M059J (cell line): ENCODE measurements around the gene TRIM41. TPM values are rescaled to one million over a fixed set of nuclear protein-coding genes. Genes with fewer than 3 reads are reported as not detected.
A peak's percentile ranks its signal among the peaks of the same experiment; 100 is the strongest.
"Not testable (repeated sequence)": the region's sequence is repeated elsewhere in the genome, so short reads cannot be mapped to it uniquely, and the experiment has no call there.

Experiments
- DNase-seq: peaks from one replicate; pipeline ENCODE4 v3.0.0-alpha.2; 2012; ENCODE audit warnings: low read depth
- total RNA-seq: library from RNA; depleted of rRNA; stranded (reverse); fragments of >200 nt; shearing (Covaris generic); gene quantifications from 2 replicates; pipeline ENCODE4 v1.2.3, GENCODE V29; 2014

Gene TRIM41
- total RNA-seq, 1 experiment from 2014 or later, result 9.0 TPM

DNA sequence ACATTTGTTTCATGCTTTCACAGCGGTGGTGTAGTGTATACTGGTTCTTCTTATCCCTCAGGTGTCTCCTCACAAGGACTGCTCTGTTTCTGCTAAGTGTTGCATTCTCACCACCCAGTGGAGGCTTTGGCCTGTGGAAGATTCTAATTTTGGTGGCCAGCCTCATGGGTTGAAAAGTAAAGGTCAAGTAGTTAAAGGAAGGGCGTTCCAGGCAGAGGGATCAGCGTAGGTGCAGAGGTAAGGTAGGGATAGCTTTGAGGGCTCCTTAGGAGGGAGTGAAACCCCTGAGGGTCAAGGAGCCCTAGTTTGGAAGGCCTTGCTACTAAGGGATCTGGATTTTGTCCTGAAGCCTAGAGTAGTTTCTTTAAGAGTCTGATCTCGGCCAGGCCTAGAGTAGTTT is 25.2 kb downstream of the TRIM41 start:
- no peak for DNase-seq

DNA sequence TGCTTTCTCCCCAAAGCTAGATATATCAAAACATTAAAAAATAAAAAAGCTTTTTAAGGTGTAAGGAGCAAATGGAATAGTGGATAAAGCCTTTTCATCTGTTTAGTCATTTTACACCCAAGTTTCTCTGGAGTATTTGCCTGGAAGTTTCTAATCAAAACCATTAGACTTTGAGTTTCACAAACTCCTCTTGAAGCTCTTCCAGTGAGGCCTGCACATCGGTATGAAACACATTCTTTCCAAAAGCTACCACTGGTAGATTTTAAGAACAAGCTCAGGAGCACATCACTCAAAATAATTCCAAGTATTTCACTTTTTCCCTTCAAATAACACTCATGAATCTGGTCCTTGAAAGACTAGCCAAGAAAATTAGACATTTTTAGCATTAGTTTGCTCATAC is 32.2 kb downstream of the TRIM41 start:
- DNase-seq, result no peak

DNA sequence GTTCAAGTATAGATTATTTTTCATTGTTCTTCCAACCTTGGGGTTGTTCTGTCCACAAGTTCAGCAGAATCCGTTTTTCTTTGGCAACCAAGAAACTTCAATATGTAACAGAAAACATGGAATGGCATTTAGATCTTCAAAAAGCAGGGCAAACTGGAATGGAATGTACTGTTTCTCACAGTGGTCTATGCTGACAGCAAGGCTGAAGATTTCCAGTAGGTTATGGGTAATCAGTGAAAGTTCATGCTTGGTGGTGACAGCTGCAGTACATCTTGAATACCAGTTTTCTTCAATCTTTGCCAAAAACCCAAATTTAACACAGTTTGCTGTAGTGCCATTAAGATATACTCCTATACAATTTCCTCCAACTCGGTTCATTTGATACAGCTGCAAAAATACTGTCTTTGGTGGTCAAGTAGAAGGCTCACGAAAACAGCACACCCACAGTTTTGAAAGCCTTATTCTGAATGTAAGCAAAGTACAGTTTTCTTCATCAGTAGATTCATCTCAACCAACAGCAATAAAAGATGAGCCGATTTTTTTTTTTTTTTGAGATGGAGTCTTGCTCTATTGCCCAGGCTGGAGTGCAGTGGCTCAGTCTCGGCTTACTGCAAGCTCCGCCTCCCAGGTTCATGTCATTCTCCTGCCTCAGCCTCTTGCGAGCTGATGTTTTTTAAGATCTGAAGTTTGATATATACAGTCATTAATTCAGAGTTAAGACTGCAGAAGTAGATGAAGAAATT is 32.9 kb downstream of the TRIM41 start:
- no peak for DNase-seq

DNA sequence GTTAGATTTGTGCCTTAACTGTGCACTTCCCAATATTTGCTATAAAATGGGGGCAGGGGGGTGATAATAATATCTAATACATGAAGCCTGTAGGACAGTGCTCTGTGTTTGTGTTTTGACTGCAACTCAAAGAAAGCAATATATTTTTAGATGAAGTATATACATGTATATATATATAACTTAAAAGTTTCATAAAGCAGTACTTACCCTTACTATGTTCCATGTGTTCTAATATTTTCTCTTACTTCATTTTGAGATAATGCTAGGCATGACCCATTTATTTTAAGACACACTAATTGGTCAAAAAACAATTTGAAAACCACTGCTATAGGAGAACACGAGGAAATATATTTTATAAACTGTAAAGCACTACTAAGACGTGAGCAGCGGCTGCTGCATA is 35.5 kb downstream of the TRIM41 start:
- no peak for DNase-seq

DNA sequence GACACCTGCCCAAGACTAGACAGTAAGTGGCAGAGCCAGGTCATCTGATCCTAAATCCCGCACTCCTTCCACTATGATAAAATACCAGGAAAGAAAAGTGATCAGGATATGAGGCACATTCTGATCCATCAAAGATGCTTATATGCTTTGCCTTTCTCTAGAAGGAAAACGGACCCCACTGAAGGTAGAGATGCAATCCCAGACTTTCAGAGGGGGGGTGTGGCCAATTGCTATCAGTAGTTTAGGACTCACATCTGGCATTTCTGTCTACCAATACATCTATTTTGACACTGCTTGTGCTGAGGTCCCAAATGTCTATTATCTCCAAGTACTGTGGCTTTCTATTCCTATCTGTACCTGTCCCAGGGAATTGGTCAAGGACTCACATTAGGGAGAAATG is 36.2 kb downstream of the TRIM41 start:
- no peak for DNase-seq

DNA sequence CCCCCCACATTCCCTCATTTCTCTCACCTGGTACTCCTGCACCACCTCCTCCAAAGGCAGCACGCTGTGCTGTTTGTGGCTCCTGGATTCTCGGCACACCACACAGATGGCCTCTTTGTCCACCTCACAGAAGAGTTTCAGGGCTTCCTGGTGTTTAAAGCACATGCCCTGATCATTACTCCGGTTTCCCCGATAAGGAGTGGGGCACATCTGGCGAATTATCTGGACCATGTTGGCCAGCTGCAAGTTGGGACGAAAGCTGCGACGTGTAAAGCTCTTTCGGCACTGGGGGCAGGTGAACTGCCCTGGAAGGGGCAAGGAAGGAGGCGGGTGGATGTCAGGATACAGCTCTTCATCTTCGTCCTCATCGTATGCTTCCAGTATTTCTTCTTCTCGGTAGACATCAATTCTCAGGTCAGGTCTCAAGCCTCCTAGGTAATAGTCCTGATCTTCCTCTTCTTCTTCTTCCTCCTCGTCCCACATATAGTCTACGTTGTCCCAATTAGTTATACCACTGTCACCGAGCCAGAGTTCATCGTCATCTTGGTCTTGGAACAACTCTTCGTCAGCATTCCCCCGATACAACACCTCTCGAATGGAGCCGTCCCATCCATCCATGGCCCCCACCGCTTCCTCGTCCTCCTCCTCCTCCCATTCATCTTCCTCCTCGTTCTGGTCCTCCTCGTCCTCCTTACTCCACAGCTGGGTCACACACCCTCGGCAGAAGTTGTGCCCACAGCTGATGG is 37.1 kb downstream of the TRIM41 start:
- peak; percentile 33 for DNase-seq

DNA sequence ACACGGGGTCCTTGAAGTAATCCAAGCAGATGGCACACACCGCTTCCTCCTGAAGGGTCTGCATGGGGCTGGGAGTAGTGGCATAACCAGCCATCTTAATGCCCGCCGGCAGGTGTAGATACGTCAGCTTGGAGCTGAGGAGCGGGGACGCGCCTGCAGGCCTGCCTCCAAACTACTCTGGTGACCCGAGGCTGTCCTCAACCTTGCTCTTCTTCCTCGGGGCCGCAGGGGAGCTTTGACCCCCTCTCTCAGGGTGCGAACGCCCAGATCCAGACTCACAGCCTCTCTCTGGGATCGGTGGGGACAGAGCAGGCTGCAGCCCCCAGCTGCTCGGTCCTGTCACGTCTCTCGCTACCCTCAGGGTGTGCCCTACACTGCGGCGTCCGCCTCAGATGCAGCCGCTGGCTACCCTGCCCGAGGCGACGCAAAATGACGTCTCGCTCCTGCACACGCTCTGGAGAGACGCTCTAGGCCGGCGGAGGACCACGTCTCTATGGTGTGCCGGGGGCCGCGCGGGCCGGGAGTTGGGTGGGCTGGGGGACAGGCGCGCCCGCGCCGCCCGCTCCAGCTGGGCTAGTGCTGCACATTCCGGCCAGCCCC is 37.7 kb downstream of the TRIM41 start, which contains the start of gene TRIM52:
Gene TRIM52 (minus strand): TSS at position 424 of the 600 bp plus-strand sequence. CDS start 330 bp downstream, at position 94.
- peak; percentile 89 for DNase-seq

DNA sequence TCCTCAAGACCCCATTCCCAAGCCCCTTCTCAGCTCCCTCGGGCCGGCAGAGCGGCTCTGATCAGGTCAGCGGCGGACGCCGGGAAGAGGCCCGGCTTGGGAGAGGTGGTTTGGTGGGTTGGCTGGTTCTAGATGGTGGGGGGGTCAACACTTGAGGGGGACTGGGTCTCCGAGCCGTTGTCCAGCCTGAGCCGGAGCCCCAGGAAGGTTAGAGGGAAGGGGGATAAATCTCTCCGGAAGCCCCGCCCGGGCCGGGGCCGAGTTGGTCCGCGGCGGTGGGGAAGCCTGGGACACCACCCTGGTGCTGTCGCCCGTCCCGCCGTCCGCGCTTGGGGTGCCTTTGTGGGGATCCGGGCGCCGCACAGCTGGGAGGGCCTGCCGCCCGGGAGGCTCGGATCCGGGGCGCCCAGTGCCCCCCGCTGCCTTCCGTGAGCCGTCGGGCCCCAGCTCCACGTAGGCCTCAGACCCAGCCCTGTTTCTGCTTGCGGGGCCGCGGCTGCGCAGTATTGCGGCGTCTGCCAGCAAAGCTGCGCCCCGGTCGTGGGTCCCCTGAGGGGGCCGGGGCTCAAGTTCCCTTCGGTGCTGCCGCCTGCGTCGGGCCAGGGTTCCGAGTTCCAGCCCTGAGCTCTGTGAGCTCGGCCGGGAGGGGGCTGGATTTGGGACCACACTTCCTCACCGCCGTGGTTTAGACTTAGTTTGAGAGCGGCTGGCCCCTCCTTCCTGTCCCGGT is 38.4 kb downstream of the TRIM41 start:
- peak; percentile 72 for DNase-seq

DNA sequence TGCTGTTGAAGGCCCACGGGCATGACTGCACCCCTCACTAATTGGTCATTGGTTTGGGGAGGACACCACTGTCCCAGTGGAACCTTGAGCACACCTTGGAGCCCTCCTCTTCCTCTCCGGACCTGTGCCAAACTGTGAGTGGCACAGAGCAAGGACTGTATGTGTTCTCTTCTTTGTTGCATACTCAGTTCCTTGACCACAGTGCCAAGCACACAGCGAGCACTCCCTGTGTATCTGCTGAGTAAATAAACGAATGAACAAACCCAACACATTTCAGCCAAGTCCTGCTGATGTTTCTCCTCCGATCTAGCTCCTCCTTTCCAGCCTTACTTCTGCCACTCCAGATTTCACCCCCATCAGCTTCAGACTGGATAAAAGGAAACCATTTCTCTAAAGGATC is 40.6 kb downstream of the TRIM41 start:
- no peak for DNase-seq

DNA sequence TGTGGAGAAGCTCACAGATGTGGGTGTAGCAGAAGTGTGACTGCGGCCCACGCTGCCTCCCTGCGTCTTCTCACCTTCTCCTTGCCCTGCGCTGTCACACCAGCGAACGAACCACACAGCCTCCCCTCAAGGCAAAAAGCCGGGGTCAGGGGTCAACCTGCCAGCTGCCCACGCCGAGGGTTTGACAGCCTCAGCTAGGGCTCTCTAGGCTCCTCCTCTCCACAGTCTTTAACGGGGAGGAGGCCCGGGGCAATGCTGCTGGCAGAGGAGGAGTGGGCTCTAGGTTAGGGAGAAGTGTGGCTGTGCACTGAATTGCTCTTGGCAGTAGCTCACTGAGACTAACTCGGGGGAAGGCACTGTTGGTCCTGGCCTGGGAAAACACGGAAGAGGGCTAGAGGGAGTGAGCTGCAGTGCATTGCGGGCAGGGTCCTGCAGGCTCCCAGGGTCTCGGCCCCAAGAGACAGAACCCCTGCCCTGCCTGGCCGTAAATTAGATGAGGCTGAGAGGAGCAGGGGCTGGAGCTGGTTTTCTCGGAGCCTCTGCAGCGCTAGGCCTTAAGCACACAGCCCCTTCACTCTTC is 42.1 kb downstream of the TRIM41 start:
- no peak for DNase-seq

DNA sequence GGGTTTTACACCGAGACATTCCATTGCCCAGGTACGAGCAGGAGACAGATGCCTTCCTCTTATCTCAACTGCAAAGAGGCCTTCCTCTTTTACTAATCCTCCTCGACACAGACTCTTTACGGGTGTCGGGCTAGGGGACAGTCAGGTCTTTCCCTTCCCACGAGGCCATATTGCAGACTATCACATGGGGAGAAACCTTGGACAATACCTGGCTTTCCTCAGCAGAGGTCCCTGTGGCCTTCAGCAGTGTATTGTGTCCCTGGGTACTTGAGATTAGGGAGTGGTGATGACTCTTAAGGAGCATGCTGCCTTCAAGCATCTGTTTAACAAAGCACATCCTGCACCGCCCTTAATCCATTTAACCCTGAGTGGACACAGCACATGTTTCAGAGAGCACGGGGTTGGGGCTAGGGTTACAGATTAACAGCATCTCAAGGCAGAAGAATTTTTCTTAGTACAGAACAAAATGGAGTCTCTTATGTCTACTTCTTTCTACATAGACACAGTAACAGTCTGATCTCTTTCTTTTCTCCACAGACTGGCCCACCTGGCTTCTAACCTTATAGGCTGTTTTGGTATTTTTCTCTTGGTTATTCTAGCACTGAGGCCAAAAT is 44.3 kb downstream of the TRIM41 start:
- peak; percentile 18 for DNase-seq

DNA sequence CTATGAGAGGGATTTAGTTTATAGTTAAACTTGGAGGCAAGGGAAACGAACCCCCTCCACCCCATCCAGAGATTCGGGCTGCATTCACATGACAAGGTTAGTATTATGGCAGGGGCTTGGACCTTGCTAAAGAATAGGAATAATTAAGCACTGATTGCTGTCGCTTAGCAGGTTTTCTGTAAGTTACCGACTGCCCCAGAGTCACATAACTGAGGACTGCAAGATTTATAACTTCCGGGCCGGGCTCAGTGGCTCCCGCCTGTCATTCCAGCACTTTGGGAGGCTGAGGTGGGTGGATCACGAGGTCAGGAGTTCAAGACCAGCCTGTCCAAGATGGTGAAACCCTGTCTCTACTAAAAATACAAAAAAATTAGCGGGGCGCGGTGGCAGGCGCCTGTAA is 44.8 kb downstream of the TRIM41 start:
- not testable (repeated sequence) for DNase-seq

DNA sequence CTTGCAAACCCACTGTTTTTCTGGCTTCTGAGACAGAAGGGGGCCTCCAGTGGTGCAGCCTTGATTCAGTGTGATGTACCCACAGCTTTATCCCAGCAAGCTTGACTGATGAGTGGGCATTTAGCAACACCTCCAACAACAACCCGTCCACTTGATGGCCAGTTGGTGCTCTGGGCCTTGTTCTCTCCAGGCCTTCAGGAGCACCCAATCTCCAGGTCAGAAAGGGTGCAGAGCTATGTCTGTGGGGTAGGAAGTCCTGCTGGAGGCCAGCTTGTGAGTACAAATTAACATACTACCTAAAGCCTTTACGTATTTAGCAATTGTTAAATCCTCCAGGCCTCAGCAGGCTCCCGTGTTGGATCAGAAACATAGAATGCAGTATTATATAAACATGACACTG is 48.0 kb downstream of the TRIM41 start:
- DNase-seq, result no peak

DNA sequence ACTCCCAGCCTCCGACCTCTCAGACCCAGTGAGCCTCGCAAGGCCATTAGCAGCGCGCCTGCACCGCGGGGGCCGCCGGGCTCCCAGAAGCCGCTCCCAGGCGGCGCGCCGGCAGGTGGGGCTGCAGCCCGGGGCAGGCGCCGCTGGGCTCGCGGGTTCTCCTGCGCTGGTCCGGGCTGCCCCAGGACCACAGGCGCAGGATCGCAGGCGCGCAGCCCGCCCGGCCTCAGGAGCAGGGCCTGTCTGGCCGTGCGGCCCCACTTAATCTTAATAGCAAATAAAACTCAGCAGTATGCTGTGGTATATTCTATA is 50.3 kb downstream of the TRIM41 start:
- not testable (repeated sequence) for DNase-seq

DNA sequence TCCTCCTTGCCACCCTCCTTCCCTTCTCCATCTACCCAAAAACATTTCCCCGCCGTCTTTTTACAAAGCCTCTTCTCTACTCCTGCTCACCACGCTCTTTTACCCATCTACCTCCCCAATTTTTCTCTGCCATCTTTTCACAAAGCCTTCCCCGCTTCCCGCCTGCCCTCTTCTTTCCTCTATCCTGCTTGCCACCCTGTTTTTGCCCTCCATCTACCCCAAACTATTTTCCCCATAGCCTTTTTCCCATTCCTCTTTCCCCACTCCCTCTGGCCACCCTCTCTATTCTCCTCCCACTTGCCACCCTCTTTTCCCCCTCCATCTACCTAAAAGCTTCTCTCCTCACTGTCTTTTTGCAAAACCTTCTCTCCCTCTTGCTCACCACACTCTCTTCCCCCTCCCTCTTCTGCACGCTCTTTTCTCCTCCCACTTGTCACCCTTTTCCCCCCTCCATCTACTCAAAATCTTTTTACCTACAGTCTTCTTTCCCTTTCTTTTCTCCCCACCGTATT is 57.2 kb downstream of the TRIM41 start:
- DNase-seq, result no peak

DNA sequence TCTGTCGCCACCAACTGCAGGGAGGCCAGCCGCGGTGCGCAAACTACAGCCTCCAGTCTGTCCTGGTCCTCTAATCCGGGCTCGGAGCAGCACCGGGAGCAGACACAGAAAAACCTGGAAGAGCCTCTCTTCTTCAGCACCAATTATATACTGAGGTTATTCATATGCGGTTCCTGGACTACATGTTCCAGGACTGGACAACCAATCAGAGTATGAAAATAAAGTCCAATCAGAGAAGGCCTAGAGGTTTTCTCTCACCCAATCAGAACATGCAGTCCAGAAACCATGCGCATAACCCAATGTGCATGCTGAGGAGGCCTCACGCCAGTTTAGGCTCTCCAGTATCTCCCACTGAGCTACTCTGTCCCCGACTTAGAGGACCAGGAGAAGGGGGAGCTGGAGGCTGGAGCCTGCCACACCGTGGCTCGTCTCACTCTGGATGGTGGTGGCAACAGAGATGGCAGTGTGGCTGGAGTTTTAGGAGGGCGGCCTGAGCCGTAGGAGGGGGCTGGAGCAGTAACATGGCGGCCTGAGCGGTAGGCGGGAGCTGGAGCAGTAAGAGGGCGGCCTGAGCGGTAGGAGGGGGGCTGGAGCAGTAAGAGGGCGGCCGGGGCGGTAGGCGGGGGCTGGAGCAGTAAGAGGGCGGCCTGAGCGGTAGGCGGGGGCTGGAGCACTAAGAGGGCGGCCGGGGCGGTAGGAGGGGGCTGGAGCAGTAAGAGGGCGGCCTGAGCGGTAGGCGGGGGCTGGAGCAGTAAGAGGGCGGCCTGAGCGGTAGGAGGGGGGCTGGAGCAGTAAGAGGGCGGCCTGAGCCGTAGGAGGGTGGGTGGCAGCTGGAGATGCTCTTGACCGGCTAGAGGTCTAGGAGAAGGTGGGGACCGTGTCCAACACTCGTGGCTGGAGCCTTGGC is 58.2 kb downstream of the TRIM41 start:
- no peak for DNase-seq

DNA sequence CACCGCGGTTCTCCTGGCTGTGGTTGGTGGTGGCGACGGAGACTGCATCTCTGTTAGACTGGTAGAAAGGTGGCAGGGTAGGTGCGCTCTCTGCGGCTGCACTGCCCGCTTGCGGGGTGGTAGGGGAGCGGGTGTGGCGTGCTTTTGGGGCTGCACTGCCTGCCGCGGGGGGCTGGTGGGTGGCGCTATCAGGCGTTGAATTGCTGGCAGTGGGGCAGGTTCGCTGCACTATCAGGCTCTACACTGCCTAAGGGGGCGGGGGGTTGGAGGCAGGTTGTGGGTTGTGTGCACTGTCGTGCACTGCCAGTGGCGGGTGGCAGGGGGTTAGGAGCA is 58.9 kb downstream of the TRIM41 start:
- no peak for DNase-seq

DNA sequence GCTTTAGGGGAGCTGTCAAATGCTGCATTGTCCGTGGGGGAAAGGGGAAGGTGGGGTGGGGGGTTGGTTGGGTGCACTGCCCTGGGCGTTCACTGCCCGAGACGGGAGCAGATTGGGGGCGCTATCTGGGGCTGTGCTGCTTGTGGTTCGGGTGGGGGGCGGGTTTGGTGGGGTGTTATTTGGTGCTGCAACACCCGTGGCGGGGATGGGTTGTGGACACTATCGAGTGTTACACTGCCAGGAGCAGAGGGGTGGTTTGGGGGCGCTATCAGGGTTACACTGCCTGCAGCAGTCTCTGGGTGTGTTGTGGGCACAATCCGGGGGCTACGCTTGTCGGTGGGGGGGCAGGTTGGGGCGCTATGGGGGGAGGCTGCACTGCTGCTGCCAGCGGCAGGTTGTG is 59.3 kb downstream of the TRIM41 start:
- DNase-seq, result not testable (repeated sequence)

DNA sequence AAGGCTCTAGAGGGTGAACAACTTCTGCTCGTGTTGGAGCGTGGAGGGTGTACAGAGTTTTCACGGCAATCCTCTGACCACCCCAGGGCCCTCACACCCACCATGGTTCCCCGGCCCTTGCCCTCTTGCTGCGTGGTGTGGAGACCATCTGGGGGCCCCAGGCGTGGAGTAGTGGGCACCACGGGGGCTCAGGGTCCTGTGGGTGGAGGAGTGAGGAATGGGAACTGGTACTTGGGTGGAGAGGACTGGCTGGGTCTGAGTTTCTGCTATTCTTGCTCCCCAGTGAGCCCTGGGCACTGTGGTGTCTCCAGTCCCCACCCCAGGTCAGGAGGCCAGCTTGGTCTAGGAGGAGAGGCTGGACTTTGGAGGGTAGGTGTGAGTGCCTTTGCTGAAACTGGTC is 59.8 kb downstream of the TRIM41 start:
- no peak for DNase-seq

DNA sequence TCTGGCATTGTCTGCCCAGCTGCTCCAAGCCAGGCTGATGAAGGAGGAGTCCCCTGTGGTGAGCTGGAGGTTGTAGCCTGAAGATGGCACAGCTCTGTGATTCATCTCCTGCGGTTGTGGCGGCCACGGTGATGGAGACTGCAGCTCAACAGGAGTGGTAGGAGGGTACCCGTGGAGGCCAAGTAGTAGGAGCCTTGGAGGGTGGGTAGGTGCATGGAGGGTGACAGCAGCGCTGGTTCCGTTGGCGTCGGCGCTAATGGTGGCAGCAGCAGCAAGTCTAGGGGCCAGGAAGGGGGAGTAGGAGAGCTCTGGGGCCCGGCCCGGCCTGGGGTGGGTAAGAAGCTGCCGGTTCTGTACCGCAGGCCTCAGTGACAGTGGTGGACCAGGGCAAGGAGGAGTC is 60.3 kb downstream of the TRIM41 start:
- peak; percentile 64 for DNase-seq
